ENCODE measurements around the gene PIK3R5. TPM values are rescaled to one million over a fixed set of nuclear protein-coding genes. Genes with fewer than 3 reads are reported as not detected.

The PIK3R5 gene
- polyA plus RNA-seq, 2 of the 4 experiments (the other 2 are of a cell fraction) = 0.01 TPM; not detected in 1

DNA sequence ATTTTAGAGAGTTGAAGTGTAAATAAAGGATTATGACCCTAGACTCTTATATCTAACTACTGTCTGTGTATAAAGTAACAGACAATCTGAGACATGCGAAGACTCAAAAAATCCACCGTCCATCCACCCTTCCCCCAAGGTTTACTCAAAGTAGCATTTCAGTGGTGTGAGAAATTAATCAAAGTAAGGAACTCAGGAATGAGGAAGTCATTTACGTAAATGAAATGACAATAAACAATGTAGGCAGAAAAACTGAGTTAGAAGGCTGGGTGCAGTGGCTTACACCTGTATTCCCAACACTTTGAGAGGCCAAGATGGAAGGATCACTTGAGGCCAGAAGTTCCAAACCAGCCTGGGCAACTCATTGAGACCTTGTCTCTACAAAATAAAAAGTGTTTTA, 36.1 kb upstream of the PIK3R5 start:
- TF ChIP-seq, protein P1, sequence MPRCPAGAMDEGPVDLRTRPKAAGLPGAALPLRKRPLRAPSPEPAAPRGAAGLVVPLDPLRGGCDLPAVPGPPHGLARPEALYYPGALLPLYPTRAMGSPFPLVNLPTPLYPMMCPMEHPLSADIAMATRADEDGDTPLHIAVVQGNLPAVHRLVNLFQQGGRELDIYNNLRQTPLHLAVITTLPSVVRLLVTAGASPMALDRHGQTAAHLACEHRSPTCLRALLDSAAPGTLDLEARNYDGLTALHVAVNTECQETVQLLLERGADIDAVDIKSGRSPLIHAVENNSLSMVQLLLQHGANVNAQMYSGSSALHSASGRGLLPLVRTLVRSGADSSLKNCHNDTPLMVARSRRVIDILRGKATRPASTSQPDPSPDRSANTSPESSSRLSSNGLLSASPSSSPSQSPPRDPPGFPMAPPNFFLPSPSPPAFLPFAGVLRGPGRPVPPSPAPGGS (IDR thresholded peaks at IDR 0.05) = no peak
- TF ChIP-seq ZFP36 (IDR thresholded peaks at IDR 0.05; ENCODE audit: borderline replicate concordance, partially characterized antibody) (no peak), NR3C1 (IDR thresholded peaks at IDR 0.05) (no peak), MAZ (IDR thresholded peaks at IDR 0.05; ENCODE audit: borderline replicate concordance, low read depth, low read length) (no peak), CBX8 (IDR thresholded peaks at IDR 0.05) (no peak), SMC3 (IDR thresholded peaks at IDR 0.05) (no peak), ZNF302 (CRISPR knock-in tag; IDR thresholded peaks at IDR 0.05) (no peak), KDM1A (IDR thresholded peaks at IDR 0.05; ENCODE audit: low read depth) (no peak), CHD4 (IDR thresholded peaks at IDR 0.05; ENCODE audit: borderline replicate concordance) (no peak), FOSL2 (IDR thresholded peaks at IDR 0.05) (no peak), FOSL2 (CRISPR knock-in tag; IDR thresholded peaks at IDR 0.05) (no peak)
- TF ChIP-seq, protein P2, sequence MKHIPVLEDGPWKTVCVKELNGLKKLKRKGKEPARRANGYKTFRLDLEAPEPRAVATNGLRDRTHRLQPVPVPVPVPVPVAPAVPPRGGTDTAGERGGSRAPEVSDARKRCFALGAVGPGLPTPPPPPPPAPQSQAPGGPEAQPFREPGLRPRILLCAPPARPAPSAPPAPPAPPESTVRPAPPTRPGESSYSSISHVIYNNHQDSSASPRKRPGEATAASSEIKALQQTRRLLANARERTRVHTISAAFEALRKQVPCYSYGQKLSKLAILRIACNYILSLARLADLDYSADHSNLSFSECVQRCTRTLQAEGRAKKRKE (CRISPR knock-in tag; IDR thresholded peaks at IDR 0.05; ENCODE audit: low read depth) = no peak
- TF ChIP-seq, protein P3, sequence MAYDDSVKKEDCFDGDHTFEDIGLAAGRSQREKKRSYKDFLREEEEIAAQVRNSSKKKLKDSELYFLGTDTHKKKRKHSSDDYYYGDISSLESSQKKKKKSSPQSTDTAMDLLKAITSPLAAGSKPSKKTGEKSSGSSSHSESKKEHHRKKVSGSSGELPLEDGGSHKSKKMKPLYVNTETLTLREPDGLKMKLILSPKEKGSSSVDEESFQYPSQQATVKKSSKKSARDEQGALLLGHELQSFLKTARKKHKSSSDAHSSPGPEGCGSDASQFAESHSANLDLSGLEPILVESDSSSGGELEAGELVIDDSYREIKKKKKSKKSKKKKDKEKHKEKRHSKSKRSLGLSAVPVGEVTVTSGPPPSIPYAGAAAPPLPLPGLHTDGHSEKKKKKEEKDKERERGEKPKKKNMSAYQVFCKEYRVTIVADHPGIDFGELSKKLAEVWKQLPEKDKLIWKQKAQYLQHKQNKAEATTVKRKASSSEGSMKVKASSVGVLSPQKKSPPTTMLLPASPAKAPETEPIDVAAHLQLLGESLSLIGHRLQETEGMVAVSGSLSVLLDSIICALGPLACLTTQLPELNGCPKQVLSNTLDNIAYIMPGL (CRISPR knock-in tag; IDR thresholded peaks at IDR 0.05; ENCODE audit: borderline replicate concordance) = no peak
- no peak for DNase-seq (ENCODE audit: low read depth in 1 of 2, low spot score in 1 of 2)
- ChIA-PET CTCF (interaction anchor here (1.2 to 2.9 kb wide), 6 partner anchors 13 to 521 kb away, joined by 3 to 18 read pairs (median 7); no protein-coding TSS in a partner anchor), POLR2A (no interaction called here)
- Histone ChIP-seq H3K27ac (no peak overlapping the region), H3K4me1 (no peaks in the 10 kb centered on the region), H3K9me3 (peaks cover 9% of the 10 kb centered on the region; the same call in 1 of the 3 replicates), H3K4me3 (no peak overlapping the region), H3K4me2 (no peak overlapping the region)
- no peak for ATAC-seq
- 65% methylated on average over 3 of the region's 3 CpGs for WGBS (ENCODE audit: missing lambda C conversion rate)
- no peak for FAIRE-seq

DNA sequence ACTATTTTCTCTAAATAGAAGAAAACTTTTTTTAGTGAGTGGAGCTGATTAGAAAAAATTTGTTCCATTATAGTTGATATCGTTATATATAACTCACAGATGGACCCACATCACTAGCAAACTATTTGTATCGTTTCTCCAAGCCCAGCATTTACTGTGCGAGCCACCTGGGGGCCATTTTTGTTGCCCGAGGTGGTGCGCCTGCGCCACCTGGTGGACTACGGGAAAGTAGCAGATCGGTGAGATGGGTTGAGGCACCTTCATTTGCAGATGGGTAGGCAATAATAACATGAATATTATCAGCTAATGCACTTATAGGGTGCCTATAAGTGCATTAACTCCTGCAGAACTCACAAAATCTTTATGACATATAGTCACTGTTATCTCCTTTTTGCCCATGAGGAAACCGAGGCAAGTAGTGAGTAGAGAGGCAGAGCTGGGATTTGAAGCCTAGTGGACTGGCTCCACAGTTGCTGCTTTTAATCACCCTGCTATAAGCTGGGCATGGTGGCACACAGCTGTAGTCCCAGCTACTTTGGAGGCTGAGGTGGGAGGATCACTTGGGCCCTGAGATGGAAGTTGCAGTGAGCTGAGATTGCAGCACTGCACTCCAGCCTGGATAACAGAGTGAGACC, 32.6 kb upstream of the PIK3R5 start:
- TF ChIP-seq ZNF302 (CRISPR knock-in tag; IDR thresholded peaks at IDR 0.05) = no peak
- peak; percentile 80 for TF ChIP-seq SMC3 (IDR thresholded peaks at IDR 0.05)
- TF ChIP-seq, protein P4, sequence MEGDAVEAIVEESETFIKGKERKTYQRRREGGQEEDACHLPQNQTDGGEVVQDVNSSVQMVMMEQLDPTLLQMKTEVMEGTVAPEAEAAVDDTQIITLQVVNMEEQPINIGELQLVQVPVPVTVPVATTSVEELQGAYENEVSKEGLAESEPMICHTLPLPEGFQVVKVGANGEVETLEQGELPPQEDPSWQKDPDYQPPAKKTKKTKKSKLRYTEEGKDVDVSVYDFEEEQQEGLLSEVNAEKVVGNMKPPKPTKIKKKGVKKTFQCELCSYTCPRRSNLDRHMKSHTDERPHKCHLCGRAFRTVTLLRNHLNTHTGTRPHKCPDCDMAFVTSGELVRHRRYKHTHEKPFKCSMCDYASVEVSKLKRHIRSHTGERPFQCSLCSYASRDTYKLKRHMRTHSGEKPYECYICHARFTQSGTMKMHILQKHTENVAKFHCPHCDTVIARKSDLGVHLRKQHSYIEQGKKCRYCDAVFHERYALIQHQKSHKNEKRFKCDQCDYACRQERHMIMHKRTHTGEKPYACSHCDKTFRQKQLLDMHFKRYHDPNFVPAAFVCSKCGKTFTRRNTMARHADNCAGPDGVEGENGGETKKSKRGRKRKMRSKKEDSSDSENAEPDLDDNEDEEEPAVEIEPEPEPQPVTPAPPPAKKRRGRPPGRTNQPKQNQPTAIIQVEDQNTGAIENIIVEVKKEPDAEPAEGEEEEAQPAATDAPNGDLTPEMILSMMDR (IDR thresholded peaks at IDR 0.05) = peak; percentile 96
- peak; percentile 76 to 84 for TF ChIP-seq RAD21 (conservative IDR thresholded peaks at IDR 0.05 in 1 of 2, IDR thresholded peaks at IDR 0.05 in 1 of 2)
- TF ChIP-seq HOXB13 (CRISPR knock-in tag; IDR thresholded peaks at IDR 0.05; ENCODE audit: low read depth) = no peak
- H3K4me1 ChIP-seq = no peaks in the 10 kb centered on the region
- ChIA-PET CTCF (interaction anchor here (0.5 to 7.7 kb wide), 69 partner anchors 9 to 588 kb away, joined by 3 to 158 read pairs (median 4); partner anchors contain the start of gene NTN1), POLR2A (no interaction called here)
- H3K4me3 ChIP-seq = no peak overlapping the region
- DNase-seq (ENCODE audit: low read depth in 1 of 2, low spot score in 1 of 2) (peak; percentile 75 to 89), FAIRE-seq (peak; percentile 73), ATAC-seq (peak; percentile 69 to 86)
- no peak overlapping the region for H3K4me2 ChIP-seq
- no peak overlapping the region for H3K27ac ChIP-seq
- WGBS (ENCODE audit: missing lambda C conversion rate) = 2% methylated on average over 9 of the region's 9 CpGs
- peaks cover 9% of the 10 kb centered on the region; the same call in 1 of the 3 replicates for H3K9me3 ChIP-seq

Measured in A549 (cell line).